NCI-H1436 (cell line): ENCODE measurements around the gene GSTM2.
A peak's percentile ranks its signal among the peaks of the same experiment; 100 is the strongest.
"Not testable (repeated sequence)": the region's sequence is repeated elsewhere in the genome, so short reads cannot be mapped to it uniquely, and the experiment has no call there.

Experiments used
- DNase-seq: peaks from one replicate; lab custom pipeline; 2025; lab: John Stamatoyannopoulos, UW

The GSTM2 gene

DNA sequence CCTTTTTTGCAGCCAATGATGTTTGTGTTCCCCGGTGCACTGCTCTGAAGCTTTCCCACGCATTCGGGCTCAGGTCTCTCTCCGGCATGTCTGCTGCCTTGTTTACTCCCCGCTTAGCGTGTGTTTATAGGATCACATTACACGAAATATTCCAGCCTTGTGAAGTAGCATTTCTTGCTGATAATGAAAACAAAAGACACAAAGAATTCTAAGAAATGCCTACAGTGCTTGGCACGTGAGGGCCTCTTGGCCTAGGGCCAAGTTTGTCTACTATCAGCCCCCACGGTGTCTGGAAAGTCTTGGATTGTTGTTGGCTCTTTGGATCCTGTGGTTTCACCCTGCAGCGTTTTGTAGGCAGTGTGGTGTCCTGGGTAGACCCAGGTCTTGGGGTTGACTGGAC, 23.2 kb upstream of the GSTM2 start:
- DNase-seq = no peak

GRCh38 chr1:109649491-109649914, 18.4 kb upstream of the GSTM2 start:
- no peak for DNase-seq

DNA sequence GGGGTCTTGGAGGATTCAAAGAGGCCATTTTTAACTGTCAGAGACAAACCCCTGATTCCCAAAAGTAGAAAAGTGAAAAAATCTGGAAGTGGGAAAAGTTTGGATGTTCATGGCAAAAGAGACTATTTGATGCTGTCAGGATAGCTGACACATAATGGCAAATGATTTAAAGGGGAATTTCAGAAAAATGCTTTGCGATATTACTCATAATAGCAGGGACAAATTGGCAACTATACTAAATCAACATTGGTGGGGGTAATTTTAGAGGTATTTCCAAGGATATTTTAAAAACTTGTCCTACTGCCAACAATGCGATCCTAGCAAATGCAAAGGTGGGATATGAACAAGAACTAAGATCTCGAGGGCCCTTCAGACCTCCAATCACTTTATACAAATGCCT, 17.2 kb upstream of the GSTM2 start:
- DNase-seq = no peak

DNA sequence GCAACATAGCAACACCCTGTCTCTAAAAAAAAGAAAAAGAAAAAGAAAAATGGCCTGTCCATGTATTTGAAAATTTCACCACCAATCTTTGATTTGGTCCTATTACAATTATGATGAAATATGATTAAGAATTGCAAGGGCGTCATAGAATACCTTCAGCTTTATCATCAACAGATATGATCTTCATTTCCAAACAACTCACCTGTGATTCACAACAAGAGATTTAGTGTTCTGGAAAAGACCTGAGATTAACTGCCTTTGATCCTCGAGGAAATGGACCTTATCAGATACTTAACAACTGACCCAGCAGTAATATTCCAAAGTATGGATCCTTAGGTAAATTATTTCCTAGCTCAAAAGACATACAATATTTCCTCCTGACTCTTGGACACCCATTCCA, 15.5 kb upstream of the GSTM2 start:
- DNase-seq = no peak

DNA sequence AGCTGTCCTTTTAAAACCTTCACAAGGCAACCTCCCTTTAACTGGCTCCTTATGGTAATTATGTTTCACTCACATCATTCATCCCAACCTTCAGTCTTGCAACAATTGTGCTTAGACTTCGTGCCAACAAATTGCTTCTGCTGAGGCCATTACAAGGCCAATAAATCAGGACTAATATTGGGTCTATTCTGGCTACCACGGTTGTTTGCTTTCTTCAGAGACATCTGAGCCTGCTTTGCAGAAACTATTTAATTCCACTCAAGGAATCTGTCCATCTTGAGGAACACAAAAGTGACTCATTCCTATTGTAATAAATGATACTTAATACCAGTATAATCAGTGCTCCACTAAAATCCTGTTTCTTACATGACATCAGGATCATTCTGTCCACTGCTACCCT, 14.6 kb upstream of the GSTM2 start:
- DNase-seq = no peak

DNA sequence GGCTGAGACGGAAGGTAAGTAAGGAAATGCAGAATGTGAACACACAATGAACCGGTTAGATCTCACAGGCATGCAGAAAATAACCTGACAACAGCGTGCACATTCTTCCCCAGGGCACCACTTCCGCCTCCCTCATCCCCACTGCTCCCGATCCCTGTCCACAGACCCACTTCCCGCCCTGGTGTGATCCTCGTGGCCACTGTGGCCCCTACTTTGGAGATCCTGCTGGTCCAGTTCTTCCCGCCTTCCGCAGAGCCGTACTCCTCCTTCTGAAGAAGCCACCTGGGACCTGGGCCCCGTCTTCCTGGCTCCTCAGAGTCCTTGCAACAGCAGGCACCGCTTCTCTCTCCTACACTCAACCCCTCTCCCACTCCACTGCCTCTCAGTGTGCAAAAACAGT, 13.3 kb upstream of the GSTM2 start:
- DNase-seq = no peak

GRCh38 chr1:109655615-109656519, 12.0 kb upstream of the GSTM2 start, which contains the start of gene GSTM4:
GSTM4 (plus strand) TSS chr1:109656099; CDS start chr1:109656390, 291 bp downstream.
- DNase-seq = peak; percentile 73

- DNase-seq = no peak
These were observed 10.5 kb upstream of the GSTM2 start for GRCh38 chr1:109657395-109657794.

- no peak for DNase-seq
These were observed 9.9 kb upstream of the GSTM2 start for GRCh38 chr1:109657970-109658369.

DNA sequence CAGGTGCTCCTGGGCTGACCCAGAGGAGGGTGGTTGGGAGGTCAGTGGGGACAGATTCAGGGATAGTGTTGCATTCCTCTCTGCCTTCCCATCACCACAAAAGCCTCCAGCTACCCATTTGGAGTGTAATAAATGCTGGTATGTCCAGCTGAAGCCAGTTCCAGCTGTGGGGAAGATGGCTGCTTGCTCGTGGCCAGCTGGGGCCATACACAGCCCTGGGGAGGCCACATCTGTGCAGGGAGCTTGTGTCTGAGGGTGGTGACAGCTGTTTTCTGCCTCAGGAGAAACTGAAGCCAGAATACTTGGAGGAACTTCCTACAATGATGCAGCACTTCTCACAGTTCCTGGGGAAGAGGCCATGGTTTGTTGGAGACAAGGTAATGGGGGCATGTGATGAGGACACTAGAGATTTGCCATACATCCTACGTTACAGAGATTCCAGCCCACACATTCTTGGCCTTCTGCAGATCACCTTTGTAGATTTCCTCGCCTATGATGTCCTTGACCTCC, 9.3 kb upstream of the GSTM2 start:
- no peak for DNase-seq

- no peak for DNase-seq
These were observed 8.7 kb upstream of the GSTM2 start for GRCh38 chr1:109659145-109659544.

- DNase-seq = no peak
These were observed 7.7 kb upstream of the GSTM2 start for GRCh38 chr1:109659997-109660690.

GRCh38 chr1:109660691-109661026, 7.2 kb upstream of the GSTM2 start:
- not testable (repeated sequence) for DNase-seq

DNA sequence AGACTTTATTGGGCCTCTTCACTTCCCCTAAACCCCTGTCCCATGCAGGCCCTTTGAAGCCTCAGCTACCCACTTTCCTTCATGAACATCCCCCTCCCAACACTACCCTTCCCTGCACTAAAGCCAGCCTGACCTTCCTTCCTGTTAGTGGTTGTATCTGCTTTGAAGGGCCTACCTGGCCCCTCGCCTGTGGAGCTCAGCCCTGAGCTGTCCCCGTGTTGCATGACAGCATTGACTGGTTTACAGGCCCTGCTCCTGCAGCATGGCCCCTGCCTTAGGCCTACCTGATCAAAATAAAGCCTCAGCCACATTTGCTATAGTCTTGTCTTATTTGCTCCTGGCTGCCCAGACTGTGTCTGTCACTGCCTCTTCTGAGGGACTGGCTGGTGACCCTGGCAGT, 6.5 kb upstream of the GSTM2 start:
- no peak for DNase-seq

GRCh38 chr1:109664671-109665070, 3.2 kb upstream of the GSTM2 start:
- no peak for DNase-seq

DNA sequence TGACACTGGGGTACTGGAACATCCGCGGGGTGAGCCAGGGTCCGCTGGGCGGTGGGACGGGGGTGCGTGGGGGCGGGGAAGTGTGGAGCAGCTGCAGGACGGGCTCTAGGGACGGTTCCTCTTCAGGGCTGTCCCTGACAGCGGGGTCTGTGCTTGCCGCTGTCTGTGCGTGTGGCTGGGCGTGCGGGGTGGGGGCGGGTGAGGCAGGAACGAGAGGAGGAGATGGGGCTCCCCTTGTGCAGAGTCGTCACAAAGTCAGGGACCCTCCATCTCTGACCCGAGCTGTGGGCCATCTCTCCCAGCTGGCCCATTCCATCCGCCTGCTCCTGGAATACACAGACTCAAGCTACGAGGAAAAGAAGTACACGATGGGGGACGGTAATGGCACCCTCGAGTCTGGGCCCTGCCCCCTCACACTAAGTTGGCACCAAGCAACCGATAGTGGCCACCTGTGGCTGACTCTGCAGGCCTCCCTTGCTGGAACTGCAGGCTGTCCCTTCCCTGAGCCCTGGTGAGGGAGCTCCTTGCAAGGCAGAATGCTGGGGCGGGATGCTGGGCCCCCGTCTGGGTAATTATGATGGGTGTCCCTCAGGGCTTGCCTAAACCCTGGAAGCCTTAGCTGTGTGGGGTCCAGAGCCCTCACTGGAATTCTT, 392 bp downstream of the GSTM2 start:
- no peak for DNase-seq

DNA sequence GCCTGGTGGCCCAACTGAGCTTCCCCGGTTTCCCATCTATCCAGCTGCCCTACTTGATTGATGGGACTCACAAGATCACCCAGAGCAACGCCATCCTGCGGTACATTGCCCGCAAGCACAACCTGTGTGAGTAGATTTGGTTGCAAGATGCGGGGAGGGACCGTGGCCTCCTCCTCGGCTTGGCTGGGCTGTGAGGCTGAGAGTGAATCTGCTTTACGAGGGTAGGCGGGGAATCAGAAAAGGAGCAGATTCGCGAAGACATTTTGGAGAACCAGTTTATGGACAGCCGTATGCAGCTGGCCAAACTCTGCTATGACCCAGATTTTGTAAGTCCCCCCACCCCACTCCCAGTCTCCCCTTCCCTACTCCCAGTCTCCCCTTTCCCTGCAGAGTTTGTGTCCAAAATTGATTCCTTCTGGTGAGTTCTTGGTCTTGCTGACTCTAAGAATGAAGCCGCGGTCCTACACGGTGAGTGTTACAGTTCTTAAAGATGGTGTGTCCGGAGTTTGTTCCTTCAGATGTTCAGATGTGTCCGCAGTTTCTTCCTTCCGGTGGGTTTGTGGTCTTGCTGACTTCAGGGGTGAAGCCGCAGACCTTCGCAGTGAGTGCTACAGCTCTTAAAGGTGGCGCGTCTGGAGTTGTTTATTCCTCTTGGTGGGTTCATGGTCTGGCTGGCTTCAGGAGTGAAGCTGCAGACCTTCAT, 1.5 kb downstream of the GSTM2 start:
- no peak for DNase-seq

- not testable (repeated sequence) for DNase-seq
These were observed 2.1 kb downstream of the GSTM2 start for GRCh38 chr1:109669949-109670302.

DNA sequence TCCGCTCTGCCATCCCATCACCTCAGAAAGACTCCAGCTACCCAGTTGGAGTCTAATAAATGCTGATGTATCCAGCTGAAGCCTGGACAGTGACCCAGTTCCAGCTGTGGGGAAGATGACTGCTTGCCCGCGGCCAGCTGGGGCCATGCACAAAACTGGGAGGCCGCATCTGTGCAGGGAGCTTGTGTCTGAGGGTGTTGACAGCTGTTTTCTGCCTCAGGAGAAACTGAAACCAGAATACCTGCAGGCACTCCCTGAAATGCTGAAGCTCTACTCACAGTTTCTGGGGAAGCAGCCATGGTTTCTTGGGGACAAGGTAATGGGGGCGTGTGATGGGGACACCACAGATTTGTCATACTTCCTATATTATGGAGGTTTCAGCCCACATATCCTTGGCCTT, 3.2 kb downstream of the GSTM2 start:
- no peak for DNase-seq

- not testable (repeated sequence) for DNase-seq
These were observed 6.0 kb downstream of the GSTM2 start for GRCh38 chr1:109673861-109674260.

- DNase-seq = not testable (repeated sequence)
These were observed 9.0 kb downstream of the GSTM2 start for GRCh38 chr1:109676683-109677381.
